ENCODE measurements around the gene AHNAK.

The AHNAK gene

GRCh38 chr11:62439785-62440602 is 106.6 kb downstream of the AHNAK start:
- Histone ChIP-seq H3K27me3 (ENCODE audit: insufficient read depth, low read length) (no peaks in the 10 kb centered on the region), H2AFZ (ENCODE audit: low read depth, low read length) (no peak overlapping the region), H3K36me3 (ENCODE audit: insufficient read depth, low read length) (no peaks in the 10 kb centered on the region), H3K4me1 (ENCODE audit: insufficient read depth, low read length) (peaks cover 6% of the 10 kb centered on the region), H3K9me3 (ENCODE audit: low read length) (no peaks in the 10 kb centered on the region), H3K4me3 (ENCODE audit: low read length) (no peak overlapping the region)

- Histone ChIP-seq H3K9me3 (ENCODE audit: low read length) (no peaks in the 10 kb centered on the region), H2AFZ (ENCODE audit: low read depth, low read length) (no peak overlapping the region), H3K36me3 (ENCODE audit: insufficient read depth, low read length) (no peaks in the 10 kb centered on the region), H3K4me3 (ENCODE audit: low read length) (no peak overlapping the region), H3K4me1 (ENCODE audit: insufficient read depth, low read length) (peaks cover 6% of the 10 kb centered on the region), H3K27me3 (ENCODE audit: insufficient read depth, low read length) (peaks cover 3% of the 10 kb centered on the region)
These were observed 108.0 kb downstream of the AHNAK start for GRCh38 chr11:62438641-62439040.

GRCh38 chr11:62437616-62438015 is 109.0 kb downstream of the AHNAK start:
- Histone ChIP-seq H3K36me3 (ENCODE audit: insufficient read depth, low read length) (no peaks in the 10 kb centered on the region), H2AFZ (ENCODE audit: low read depth, low read length) (no peak overlapping the region), H3K4me3 (ENCODE audit: low read length) (no peak overlapping the region), H3K4me1 (ENCODE audit: insufficient read depth, low read length) (peaks cover 8% of the 10 kb centered on the region), H3K27me3 (ENCODE audit: insufficient read depth, low read length) (peaks cover 3% of the 10 kb centered on the region), H3K9me3 (ENCODE audit: low read length) (no peaks in the 10 kb centered on the region)

GRCh38 chr11:62435846-62436660 is 110.6 kb downstream of the AHNAK start:
- Histone ChIP-seq H3K4me3 (ENCODE audit: low read length) (no peak overlapping the region), H3K4me1 (ENCODE audit: insufficient read depth, low read length) (peaks cover 8% of the 10 kb centered on the region), H3K36me3 (ENCODE audit: insufficient read depth, low read length) (no peaks in the 10 kb centered on the region), H2AFZ (ENCODE audit: low read depth, low read length) (no peak overlapping the region), H3K27me3 (ENCODE audit: insufficient read depth, low read length) (peaks cover 3% of the 10 kb centered on the region), H3K9me3 (ENCODE audit: low read length) (no peaks in the 10 kb centered on the region)

GRCh38 chr11:62433904-62434276 is 112.7 kb downstream of the AHNAK start:
- Histone ChIP-seq H3K9me3 (ENCODE audit: low read length) (peaks cover 2% of the 10 kb centered on the region), H3K27me3 (ENCODE audit: insufficient read depth, low read length) (peaks cover 7% of the 10 kb centered on the region), H3K4me3 (ENCODE audit: low read length) (no peak overlapping the region), H3K4me1 (ENCODE audit: insufficient read depth, low read length) (peaks cover 8% of the 10 kb centered on the region), H2AFZ (ENCODE audit: low read depth, low read length) (no peak overlapping the region), H3K36me3 (ENCODE audit: insufficient read depth, low read length) (no peaks in the 10 kb centered on the region)

- Histone ChIP-seq H3K36me3 (ENCODE audit: insufficient read depth, low read length) (no peaks in the 10 kb centered on the region), H3K9me3 (ENCODE audit: low read length) (peaks cover 2% of the 10 kb centered on the region), H3K4me1 (ENCODE audit: insufficient read depth, low read length) (peaks cover 8% of the 10 kb centered on the region), H2AFZ (ENCODE audit: low read depth, low read length) (no peak overlapping the region), H3K4me3 (ENCODE audit: low read length) (no peak overlapping the region), H3K27me3 (ENCODE audit: insufficient read depth, low read length) (peaks cover 7% of the 10 kb centered on the region)
These were observed 113.3 kb downstream of the AHNAK start for GRCh38 chr11:62433141-62433903.

GRCh38 chr11:62432695-62433094 is 113.9 kb downstream of the AHNAK start:
- peaks cover 7% of the 10 kb centered on the region for H3K27me3 ChIP-seq (ENCODE audit: insufficient read depth, low read length)
- H3K36me3 ChIP-seq (ENCODE audit: insufficient read depth, low read length): no peaks in the 10 kb centered on the region
- H3K4me3 ChIP-seq (ENCODE audit: low read length): no peak overlapping the region
- no peak overlapping the region for H2AFZ ChIP-seq (ENCODE audit: low read depth, low read length)
- peaks cover 2% of the 10 kb centered on the region for H3K9me3 ChIP-seq (ENCODE audit: low read length)
- H3K4me1 ChIP-seq (ENCODE audit: insufficient read depth, low read length): peaks cover 8% of the 10 kb centered on the region

DNA sequence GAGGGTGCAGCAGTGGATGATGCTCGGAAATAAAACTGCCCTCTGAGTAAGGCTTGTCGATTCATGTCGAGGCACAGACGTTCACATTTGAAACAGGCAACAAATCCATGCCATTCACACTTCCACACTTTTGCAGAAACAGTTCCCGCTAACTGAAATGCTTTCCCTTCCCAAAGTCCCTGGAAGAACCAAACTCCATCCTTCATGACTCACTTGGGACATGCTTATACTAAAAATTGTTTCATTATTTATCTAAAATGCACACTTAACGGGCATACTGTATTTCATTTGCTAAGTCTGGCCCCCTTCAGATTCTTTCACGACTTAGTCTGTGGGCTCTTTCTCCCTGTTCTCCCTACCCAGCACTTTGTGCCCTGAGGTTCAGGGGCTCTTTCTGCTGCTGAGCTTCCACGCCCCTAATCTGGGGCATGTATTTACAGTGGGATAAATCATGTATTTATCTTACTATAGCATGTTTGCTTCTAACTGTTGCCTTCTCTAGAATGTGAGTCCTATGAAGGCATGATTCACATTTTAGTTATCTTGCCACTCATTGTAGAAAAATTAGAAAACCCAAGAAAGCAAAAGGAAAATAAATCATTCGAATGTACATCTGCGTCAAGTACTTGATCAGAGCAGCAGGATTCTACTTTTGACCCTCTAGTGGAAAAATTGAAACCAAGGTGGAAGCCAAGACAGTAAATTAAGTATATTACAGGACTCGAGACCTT is 115.3 kb downstream of the AHNAK start:
- Histone ChIP-seq H2AFZ (ENCODE audit: low read depth, low read length) (no peak overlapping the region), H3K27me3 (ENCODE audit: insufficient read depth, low read length) (peaks cover 7% of the 10 kb centered on the region), H3K9me3 (ENCODE audit: low read length) (peaks cover 2% of the 10 kb centered on the region), H3K4me1 (ENCODE audit: insufficient read depth, low read length) (peaks cover 8% of the 10 kb centered on the region), H3K36me3 (ENCODE audit: insufficient read depth, low read length) (no peaks in the 10 kb centered on the region), H3K4me3 (ENCODE audit: low read length) (no peak overlapping the region)

DNA sequence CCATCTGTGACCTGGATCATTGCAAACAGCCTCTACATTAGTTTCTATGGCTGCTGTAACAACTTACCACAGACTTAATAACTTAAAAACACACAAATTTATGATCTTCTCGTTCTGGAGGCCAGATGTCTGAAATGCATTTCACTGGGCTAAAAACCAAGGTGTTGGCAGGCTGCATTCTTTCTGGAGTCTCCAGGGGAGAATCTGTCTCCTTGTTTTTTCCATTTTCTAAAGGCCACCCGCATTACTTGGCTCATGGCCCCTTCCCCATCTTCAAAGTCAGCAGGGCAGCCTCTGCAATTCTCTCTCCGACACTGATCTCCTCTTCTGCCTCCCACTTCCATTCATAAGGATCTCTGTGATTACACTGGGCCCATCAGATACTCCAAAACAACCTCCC is 116.2 kb downstream of the AHNAK start:
- Histone ChIP-seq H3K27me3 (ENCODE audit: insufficient read depth, low read length) (peaks cover 7% of the 10 kb centered on the region), H2AFZ (ENCODE audit: low read depth, low read length) (no peak overlapping the region), H3K36me3 (ENCODE audit: insufficient read depth, low read length) (no peaks in the 10 kb centered on the region), H3K4me3 (ENCODE audit: low read length) (no peak overlapping the region), H3K9me3 (ENCODE audit: low read length) (peaks cover 2% of the 10 kb centered on the region), H3K4me1 (ENCODE audit: insufficient read depth, low read length) (peaks cover 2% of the 10 kb centered on the region)

DNA sequence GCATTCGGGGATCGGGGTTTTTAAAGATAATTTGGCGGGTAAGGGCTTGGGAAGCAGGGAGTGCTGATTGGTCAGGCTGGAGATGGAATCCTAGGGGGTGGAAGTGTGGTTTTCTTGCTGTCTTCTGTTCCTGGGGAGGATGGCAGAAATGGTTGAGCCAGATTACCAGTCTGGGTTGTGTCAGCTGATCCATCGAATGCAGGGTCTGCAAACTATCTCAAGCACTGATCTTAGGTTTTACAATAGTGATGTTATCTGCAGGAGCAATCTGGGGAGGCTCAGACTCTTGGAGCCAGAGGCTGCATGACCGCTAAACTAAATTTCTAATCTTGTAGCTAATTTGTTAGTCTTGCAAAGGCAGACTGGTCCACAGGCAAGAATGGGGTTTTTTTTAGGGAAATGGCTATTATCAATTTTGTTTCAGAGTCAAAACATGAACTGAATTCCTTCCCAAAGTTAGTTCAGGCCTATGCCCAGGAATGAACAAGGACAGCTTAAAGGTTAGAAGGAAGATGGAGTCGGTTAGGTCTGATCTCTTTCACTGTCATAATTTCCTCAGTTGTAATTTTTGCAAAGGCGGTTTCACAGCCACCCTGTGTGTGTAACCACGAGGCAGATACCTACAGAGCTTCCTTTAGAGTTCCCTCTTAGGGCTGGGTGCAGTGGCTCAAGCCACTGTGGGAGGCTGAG is 117.6 kb downstream of the AHNAK start:
- no peak overlapping the region for H3K4me3 ChIP-seq (ENCODE audit: low read length)
- H3K9me3 ChIP-seq (ENCODE audit: low read length): peaks cover 2% of the 10 kb centered on the region
- H2AFZ ChIP-seq (ENCODE audit: low read depth, low read length): no peak overlapping the region
- peaks cover 6% of the 10 kb centered on the region for H3K27me3 ChIP-seq (ENCODE audit: insufficient read depth, low read length)
- peaks cover 2% of the 10 kb centered on the region for H3K4me1 ChIP-seq (ENCODE audit: insufficient read depth, low read length)
- H3K36me3 ChIP-seq (ENCODE audit: insufficient read depth, low read length): no peaks in the 10 kb centered on the region

DNA sequence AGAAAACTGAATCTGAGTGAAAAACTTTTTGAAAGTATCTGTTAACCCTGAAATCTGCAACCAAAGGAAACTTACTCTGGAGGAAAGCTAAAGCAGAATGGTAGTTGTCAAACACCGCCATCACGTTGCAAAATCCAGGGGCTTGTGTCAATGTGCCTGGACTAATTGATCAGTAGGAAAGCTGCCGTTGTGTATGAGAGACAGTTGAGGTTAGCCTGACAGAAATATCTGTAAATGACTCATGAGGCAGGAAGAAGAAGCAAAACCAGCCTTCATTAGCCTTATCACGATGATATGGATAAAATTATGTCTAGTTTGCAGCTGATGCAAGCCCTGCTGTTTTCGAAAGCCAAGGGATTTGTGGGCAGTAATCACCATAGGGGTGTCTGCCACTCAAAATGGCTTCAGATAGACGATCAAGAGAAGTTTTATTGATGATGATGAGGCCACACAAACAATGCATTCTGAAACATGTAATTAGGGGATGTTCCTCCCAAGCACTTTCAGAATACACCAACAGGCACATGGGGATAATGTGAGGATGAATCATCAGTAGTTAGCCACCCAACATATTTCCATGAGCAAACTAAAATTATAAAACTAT is 118.9 kb downstream of the AHNAK start:
- H3K4me1 ChIP-seq (ENCODE audit: insufficient read depth, low read length): no peaks in the 10 kb centered on the region
- H3K4me3 ChIP-seq (ENCODE audit: low read length): no peak overlapping the region
- H3K9me3 ChIP-seq (ENCODE audit: low read length): peaks cover 2% of the 10 kb centered on the region
- peaks cover 4% of the 10 kb centered on the region for H3K27me3 ChIP-seq (ENCODE audit: insufficient read depth, low read length)
- H2AFZ ChIP-seq (ENCODE audit: low read depth, low read length): no peak overlapping the region
- no peaks in the 10 kb centered on the region for H3K36me3 ChIP-seq (ENCODE audit: insufficient read depth, low read length)

GRCh38 chr11:62423012-62423411 is 123.6 kb downstream of the AHNAK start:
- no peaks in the 10 kb centered on the region for H3K9me3 ChIP-seq (ENCODE audit: low read length)
- H3K27me3 ChIP-seq (ENCODE audit: insufficient read depth, low read length): no peaks in the 10 kb centered on the region
- H3K36me3 ChIP-seq (ENCODE audit: insufficient read depth, low read length): no peaks in the 10 kb centered on the region
- no peak overlapping the region for H3K4me3 ChIP-seq (ENCODE audit: low read length)
- H3K4me1 ChIP-seq (ENCODE audit: insufficient read depth, low read length): no peaks in the 10 kb centered on the region
- H2AFZ ChIP-seq (ENCODE audit: low read depth, low read length): no peak overlapping the region
